ENCODE measurements around the gene PMM2.
A peak's percentile ranks its signal among the peaks of the same experiment; 100 is the strongest.
"Not testable (repeated sequence)": the region's sequence is repeated elsewhere in the genome, so short reads cannot be mapped to it uniquely, and the experiment has no call there.

PMM2 gene

GRCh38 chr16:8832717-8833105 lies 35.1 kb downstream of the PMM2 start:
- Histone ChIP-seq H3K27me3 (ENCODE audit: insufficient read depth, poor library complexity, severe bottlenecking) (no peaks in the 10 kb centered on the region), H3K4me3 (replicated peaks; ENCODE audit: insufficient read depth, low read length) (no peak overlapping the region), H3K27ac (replicated peaks) (peak overlapping the region; percentile 32; the same call in 1 of the 2 replicates)
- peak in 1 of 2 experiments; percentile 86 for DNase-seq (ENCODE audit: low read depth in 1 of 2, low spot score in 1 of 2)
- no peak for TF ChIP-seq REST (IDR thresholded peaks at IDR 0.05; ENCODE audit: insufficient replicate concordance, low read depth)
- no peak for TF ChIP-seq GABPA (IDR thresholded peaks at IDR 0.05; ENCODE audit: low read depth)
- peak; percentile 80 for TF ChIP-seq POLR2AphosphoS5 (IDR thresholded peaks at IDR 0.05; ENCODE audit: low read depth)
- TF ChIP-seq CTCF (IDR thresholded peaks at IDR 0.05; ENCODE audit: insufficient read depth, low read length) = no peak
- no peak for TF ChIP-seq SPI1 (IDR thresholded peaks at IDR 0.05; ENCODE audit: borderline replicate concordance, low read depth)

- H3K4me3 ChIP-seq (replicated peaks; ENCODE audit: insufficient read depth, low read length); H3K27ac ChIP-seq (replicated peaks); H3K27me3 ChIP-seq (ENCODE audit: insufficient read depth, poor library complexity, severe bottlenecking); DNase-seq (ENCODE audit: low read depth in 1 of 2, low spot score in 1 of 2): not testable (repeated sequence)
These were observed 39.2 kb downstream of the PMM2 start for GRCh38 chr16:8836797-8837196.

GRCh38 chr16:8837594-8837993 lies 40.0 kb downstream of the PMM2 start:
- H3K27me3 ChIP-seq (ENCODE audit: insufficient read depth, poor library complexity, severe bottlenecking); H3K27ac ChIP-seq (replicated peaks); DNase-seq (ENCODE audit: low read depth in 1 of 2, low spot score in 1 of 2); H3K4me3 ChIP-seq (replicated peaks; ENCODE audit: insufficient read depth, low read length): not testable (repeated sequence)

- not testable (repeated sequence) for DNase-seq (ENCODE audit: low read depth in 1 of 2, low spot score in 1 of 2); H3K27me3 ChIP-seq (ENCODE audit: insufficient read depth, poor library complexity, severe bottlenecking); H3K4me3 ChIP-seq (replicated peaks; ENCODE audit: insufficient read depth, low read length); H3K27ac ChIP-seq (replicated peaks)
These were observed 44.4 kb downstream of the PMM2 start for GRCh38 chr16:8842016-8842415.

GRCh38 chr16:8843296-8843695 lies 45.7 kb downstream of the PMM2 start:
- H3K4me3 ChIP-seq (replicated peaks; ENCODE audit: insufficient read depth, low read length); H3K27ac ChIP-seq (replicated peaks); H3K27me3 ChIP-seq (ENCODE audit: insufficient read depth, poor library complexity, severe bottlenecking); DNase-seq (ENCODE audit: low read depth in 1 of 2, low spot score in 1 of 2): not testable (repeated sequence)

- Histone ChIP-seq H3K27me3 (ENCODE audit: insufficient read depth, poor library complexity, severe bottlenecking) (no peaks in the 10 kb centered on the region), H3K27ac (replicated peaks) (no peak overlapping the region), H3K4me3 (replicated peaks; ENCODE audit: insufficient read depth, low read length) (no peak overlapping the region)
- DNase-seq (ENCODE audit: low read depth in 1 of 2, low spot score in 1 of 2) = no peak
- TF ChIP-seq REST (IDR thresholded peaks at IDR 0.05; ENCODE audit: insufficient replicate concordance, low read depth) = no peak
- TF ChIP-seq CTCF (IDR thresholded peaks at IDR 0.05; ENCODE audit: insufficient read depth, low read length) = no peak
- no peak for TF ChIP-seq POLR2AphosphoS5 (IDR thresholded peaks at IDR 0.05; ENCODE audit: low read depth)
- TF ChIP-seq GABPA (IDR thresholded peaks at IDR 0.05; ENCODE audit: low read depth) = no peak
- TF ChIP-seq SPI1 (IDR thresholded peaks at IDR 0.05; ENCODE audit: borderline replicate concordance, low read depth) = no peak
These were observed 48.2 kb downstream of the PMM2 start for GRCh38 chr16:8845699-8846298.

Data from HL-60 (cell line).